ENCODE results near the gene PRMT9. TPM values are rescaled to one million over a fixed set of nuclear protein-coding genes. Genes with fewer than 3 reads are reported as not detected.
A peak's percentile ranks its signal among the peaks of the same experiment; 100 is the strongest.

The PRMT9 gene
- total and polyA plus RNA-seq, 2 of the 4 experiments (the other 2 are of a cell fraction) = 5.0 to 14.2 TPM

DNA sequence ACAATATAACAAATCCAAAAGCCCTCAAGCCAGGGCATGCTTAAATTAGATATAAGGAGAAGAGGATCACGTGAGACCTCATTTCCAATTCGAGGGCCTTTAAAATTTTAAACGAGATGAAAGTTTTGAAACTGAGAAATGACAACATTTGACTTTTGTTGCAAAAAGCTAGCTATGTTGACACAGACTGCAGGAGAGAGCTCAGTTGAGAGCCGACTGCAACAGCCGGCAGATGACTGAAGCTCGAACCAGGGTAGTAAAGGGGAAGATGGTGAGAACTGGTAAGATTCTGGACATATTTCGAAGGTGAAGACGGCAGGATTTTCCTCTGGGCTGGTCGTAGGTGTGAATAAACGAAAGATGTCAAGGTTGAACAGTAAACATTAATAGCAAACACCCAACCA lies 773 bp downstream of the PRMT9 start (continued):
- TF ChIP-seq CTCF (conservative IDR thresholded peaks at IDR 0.05; ENCODE audit: low read depth, low read length) = no peak

DNA sequence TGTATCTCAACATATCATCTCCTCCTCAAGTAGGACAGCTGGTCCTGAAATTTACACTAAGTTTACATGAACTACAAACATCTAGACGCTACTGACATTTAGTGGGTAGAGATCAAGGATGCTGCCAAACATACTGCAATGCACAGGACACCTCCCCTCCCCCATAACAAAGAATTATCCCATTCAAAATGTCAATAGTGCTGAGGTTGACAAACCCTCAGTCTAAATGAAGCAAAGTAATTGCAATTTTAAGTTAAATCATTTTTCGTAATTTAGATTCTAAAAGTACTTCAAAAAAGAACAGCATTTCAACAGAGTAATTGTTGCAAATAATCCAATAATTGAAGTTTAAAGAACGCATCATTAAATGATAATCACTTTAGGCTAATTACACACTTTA lies 1.2 kb downstream of the PRMT9 start:
- Histone ChIP-seq H3K36me3 (ENCODE audit: control insufficient read depth, insufficient read depth, low read length) (peaks cover 9% of the 10 kb centered on the region), H3K27ac (ENCODE audit: insufficient read depth, low read length) (no peak overlapping the region; the same call in 1 of the 2 replicates), H3K9ac (ENCODE audit: low read depth, low read length) (peak overlapping the region; percentile 91; the same call in 1 of the 2 replicates), H2BK15ac (ENCODE audit: low read depth, low read length) (no peak overlapping the region), H3K23ac (ENCODE audit: low read depth, low read length) (peak overlapping the region; percentile 72; the same call in 1 of the 2 replicates), H2AK9ac (replicated peaks; ENCODE audit: low read depth, low read length, poor library complexity) (no peak overlapping the region), H3K27me3 (ENCODE audit: control insufficient read depth, insufficient read depth, low read length) (no peaks in the 10 kb centered on the region), H3K4ac (ENCODE audit: low read depth, low read length) (no peak overlapping the region), H4K91ac (ENCODE audit: insufficient read depth, low read depth, low read length) (no peak overlapping the region), H4K20me1 (ENCODE audit: insufficient read depth, low read length) (no peaks in the 10 kb centered on the region), H3K56ac (ENCODE audit: extremely low read depth, insufficient read depth, low read length) (no peak overlapping the region), H2BK5ac (ENCODE audit: low read depth, low read length, poor library complexity, severe bottlenecking) (no peak overlapping the region), H2AFZ (replicated peaks; ENCODE audit: low read length, poor library complexity) (no peak overlapping the region), H3K4me1 (ENCODE audit: control insufficient read depth, insufficient read depth, low read length) (peaks cover 5% of the 10 kb centered on the region), H4K8ac (ENCODE audit: low read depth in 2 of 2, low read length in 2 of 2) (no peak overlapping the region; a peak in 1 of 4 replicates), H2BK120ac (ENCODE audit: low read depth, low read length) (no peak overlapping the region), H3K4me3 (ENCODE audit: insufficient read depth, low read depth, low read length) (peak overlapping the region; percentile 82), H3K9me3 (ENCODE audit: control insufficient read depth, insufficient read depth, low read length) (no peaks in the 10 kb centered on the region), H4K5ac (ENCODE audit: low read depth, low read length) (no peak overlapping the region), H2AK5ac (ENCODE audit: low read depth, low read length) (no peak overlapping the region), H3K18ac (ENCODE audit: low read depth, low read length) (no peak overlapping the region), H3K4me2 (ENCODE audit: low read depth, low read length) (peak overlapping the region; percentile 96), H2BK20ac (ENCODE audit: low read depth, low read length) (0 out of 2 replicates have a peak overlapping the region, but pooled peaks have one; percentile 9), H3K14ac (replicated peaks; ENCODE audit: low read depth, low read length) (peak overlapping the region; percentile 37; the same call in 1 of the 2 replicates), H3K79me1 (ENCODE audit: low read depth in 1 of 2, low read length in 2 of 2) (peaks cover 6 to 50% of the 10 kb centered on the region in 2 experiments), H3K9me1 (ENCODE audit: insufficient read depth, low read length) (peaks cover 4% of the 10 kb centered on the region)
- DNase-seq (peak; percentile 56), ATAC-seq (ENCODE audit: low read depth) (no peak)
- dilution Hi-C loops (cut with HindIII; ENCODE audit: low sequenced_read_pairs, unreplicated experiment) = no loop called here
- BruUV-seq (replicated peaks) = no TSS peak
- POLR2A ChIA-PET (ENCODE audit: unreplicated experiment) = no interaction called here
- peak; percentile 68 for TF ChIP-seq MAFK (IDR thresholded peaks at IDR 0.05; ENCODE audit: low read depth, low read length)
- TF ChIP-seq SMC3 (IDR thresholded peaks at IDR 0.05; ENCODE audit: low read depth, low read length) = no peak
- intact Hi-C loops (cut with micrococcal nuclease) = loop anchor here (5.0 kb wide), 1 partner anchor 50 kb away; the partner anchor contains the start of gene ARHGAP10
- CTCF ChIA-PET = no interaction called here
- no CpG with 5 or more reads among the region's 3 CpGs for WGBS, 2 experiments (ENCODE audit: extremely low coverage in 2 of 2, insufficient read length in 1 of 2)
- in situ Hi-C loops (cut with MboI; ENCODE audit: low sequenced_read_pairs) = no loop called here

All from IMR-90 (cell line).